Nephron (organoid): Measurements from ENCODE around the gene PANX3.

Experiments
- H3K27ac Mint-ChIP-seq, 3 experiments: 2 replicates each; pipeline ENCODE4 v1.8.0; 2020; ENCODE audit warnings: mixed read lengths in 3 of 3, mild to moderate bottlenecking in 2 of 3, moderate library complexity in 1 of 3
- H3K27me3 Mint-ChIP-seq: 2 replicates; pipeline ENCODE4 v1.8.0; 2021; ENCODE audit warnings: low read depth, mild to moderate bottlenecking, moderate library complexity, mixed read lengths
- H3K36me3 Mint-ChIP-seq: 2 replicates; pipeline ENCODE4 v1.8.0; 2020; ENCODE audit warnings: low read depth, mixed read lengths
- H3K4me1 Mint-ChIP-seq: 2 replicates; pipeline ENCODE4 v1.8.0; 2020; ENCODE audit warnings: mixed read lengths
- H3K4me3 Mint-ChIP-seq, 3 experiments: 2 replicates each; pipeline ENCODE4 v1.8.0; 2020; ENCODE audit warnings: mild to moderate bottlenecking in 3 of 3, mixed read lengths in 3 of 3, moderate library complexity in 2 of 3
- H3K9me3 Mint-ChIP-seq: 2 replicates; pipeline ENCODE4 v1.8.0; 2020; ENCODE audit warnings: mixed read lengths
- CTCF ChIP-seq, 3 experiments: fragments of 200-600 bp; sonication (generic); IDR thresholded peaks; one replicate each; pipeline ENCODE4 v1.5.0; 2021; ENCODE audit warnings: antibody characterized with exemption in 3 of 3; ENCODE audit not compliant: unreplicated experiment in 3 of 3

Gene PANX3

GRCh38 chr11:124582565-124582964 lies 28.7 kb upstream of the PANX3 start:
- Mint-ChIP-seq H3K27ac (no peak overlapping the region), H3K27me3 (peaks cover 4% of the 10 kb centered on the region), H3K4me1 (no peaks in the 10 kb centered on the region), H3K36me3 (no peaks in the 10 kb centered on the region), H3K9me3 (no peaks in the 10 kb centered on the region), H3K4me3 (no peak overlapping the region)
- TF ChIP-seq CTCF (IDR thresholded peaks at IDR 0.05; ENCODE audit: unreplicated experiment in 3 of 3): no peak

DNA sequence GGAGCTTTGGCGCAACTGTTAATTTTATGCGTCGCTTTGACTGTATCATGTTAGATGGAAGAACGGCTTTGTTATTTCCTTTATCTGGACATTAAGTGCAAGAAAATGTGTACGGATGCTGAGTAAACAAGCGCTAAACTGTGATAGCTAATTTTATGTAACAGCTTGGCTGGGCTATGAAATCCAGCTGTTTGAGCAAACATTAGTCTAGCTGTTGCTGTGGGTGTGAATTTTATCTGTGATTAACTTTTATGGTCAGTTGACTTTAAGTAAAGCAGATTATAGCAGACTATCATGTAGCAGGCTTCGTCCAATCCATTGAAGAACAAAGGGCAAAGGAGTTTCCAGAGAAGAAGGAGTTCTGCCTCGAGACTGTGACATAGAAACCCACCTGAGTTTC lies 27.4 kb upstream of the PANX3 start:
- Mint-ChIP-seq H3K36me3 (no peaks in the 10 kb centered on the region), H3K27ac (no peak overlapping the region), H3K9me3 (no peaks in the 10 kb centered on the region), H3K4me1 (no peaks in the 10 kb centered on the region), H3K27me3 (no peaks in the 10 kb centered on the region), H3K4me3 (no peak overlapping the region)
- TF ChIP-seq CTCF (IDR thresholded peaks at IDR 0.05; ENCODE audit: unreplicated experiment in 3 of 3): no peak

GRCh38 chr11:124584681-124585372 lies 26.4 kb upstream of the PANX3 start:
- no peak overlapping the region for H3K27ac Mint-ChIP-seq
- H3K9me3 Mint-ChIP-seq: no peaks in the 10 kb centered on the region
- no peaks in the 10 kb centered on the region for H3K4me1 Mint-ChIP-seq
- no peaks in the 10 kb centered on the region for H3K36me3 Mint-ChIP-seq
- H3K4me3 Mint-ChIP-seq: no peak overlapping the region
- no peaks in the 10 kb centered on the region for H3K27me3 Mint-ChIP-seq
- no peak for TF ChIP-seq CTCF (IDR thresholded peaks at IDR 0.05; ENCODE audit: unreplicated experiment in 3 of 3)

GRCh38 chr11:124586238-124586860 lies 24.9 kb upstream of the PANX3 start:
- Mint-ChIP-seq H3K36me3 (no peaks in the 10 kb centered on the region), H3K4me1 (no peaks in the 10 kb centered on the region), H3K9me3 (no peaks in the 10 kb centered on the region), H3K4me3 (no peak overlapping the region), H3K27ac (no peak overlapping the region), H3K27me3 (no peaks in the 10 kb centered on the region)
- peak; percentile 56 to 64 (median 60) for TF ChIP-seq CTCF (IDR thresholded peaks at IDR 0.05; ENCODE audit: unreplicated experiment in 3 of 3)

DNA sequence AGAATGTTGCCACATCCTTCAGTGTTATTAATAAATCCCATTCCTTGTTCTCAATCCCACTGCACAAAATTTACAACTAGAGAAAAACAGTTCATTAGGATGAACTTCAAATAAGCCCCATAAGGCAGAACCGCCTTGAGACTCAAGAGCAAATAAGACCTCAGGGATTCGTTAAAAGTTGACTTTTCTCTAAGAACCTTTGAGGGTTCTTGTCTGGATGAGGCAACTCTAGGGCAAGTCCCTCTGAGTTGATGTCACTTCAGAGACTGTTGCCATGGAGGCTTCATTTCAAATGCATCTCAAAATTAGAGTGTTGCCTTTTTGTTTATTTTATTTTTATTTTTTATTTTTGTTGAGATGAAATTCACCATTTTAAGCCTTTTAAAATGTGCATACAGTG lies 19.8 kb upstream of the PANX3 start:
- H3K27ac Mint-ChIP-seq: no peak overlapping the region
- H3K4me3 Mint-ChIP-seq: no peak overlapping the region
- H3K36me3 Mint-ChIP-seq: no peaks in the 10 kb centered on the region
- no peak for TF ChIP-seq CTCF (IDR thresholded peaks at IDR 0.05; ENCODE audit: unreplicated experiment in 3 of 3)
- no peaks in the 10 kb centered on the region for H3K27me3 Mint-ChIP-seq
- H3K4me1 Mint-ChIP-seq: no peaks in the 10 kb centered on the region
- no peaks in the 10 kb centered on the region for H3K9me3 Mint-ChIP-seq

- Mint-ChIP-seq H3K4me1 (no peaks in the 10 kb centered on the region), H3K27me3 (peaks cover 6% of the 10 kb centered on the region), H3K27ac (no peak overlapping the region), H3K9me3 (no peaks in the 10 kb centered on the region), H3K36me3 (no peaks in the 10 kb centered on the region), H3K4me3 (no peak overlapping the region)
- no peak for TF ChIP-seq CTCF (IDR thresholded peaks at IDR 0.05; ENCODE audit: unreplicated experiment in 3 of 3)
Observed at GRCh38 chr11:124592627-124593026, 18.6 kb upstream of the PANX3 start.
